Fibroblast of lung (primary cell): ENCODE data around the gene TMEM242.

Experiments
- CTCF ChIP-seq, 2 donors: IDR thresholded peaks in 1 of 2; conservative IDR thresholded peaks in 1 of 2; 1 replicate in 1 of 2; 2 replicates in 1 of 2; pipeline ENCODE4 v1.5.1; 2011 to 2012; ENCODE audit warnings: low read length in 2 of 2, control low read depth in 1 of 2, inconsistent platforms in 1 of 2, low read depth in 1 of 2, mild to moderate bottlenecking in 1 of 2
- EZH2 ChIP-seq: IDR thresholded peaks from 2 replicates; pipeline ENCODE4 v1.5.1; 2012; ENCODE audit warnings: low read length, control low read depth, mild to moderate bottlenecking; ENCODE audit errors: missing control alignments

GRCh38 chr6:157370755-157371154 is 47.4 kb upstream of the TMEM242 start:
- TF ChIP-seq CTCF (conservative IDR thresholded peaks at IDR 0.05 in 1 of 2, IDR thresholded peaks at IDR 0.05 in 1 of 2; ENCODE audit: low read depth in 1 of 2, low read length in 2 of 2), result no peak
- no peak for TF ChIP-seq EZH2
